Psoas muscle (tissue), 8 donors: ENCODE data around the gene NFATC1. TPM values are rescaled to one million over a fixed set of nuclear protein-coding genes. Genes with fewer than 3 reads are reported as not detected.

Experiments used
- ATAC-seq, 4 donors: fragments of 200-7000 bp; cut with Tn5 transposase; one replicate each; pipeline ENCODE4 v1.9.1; 2020; ENCODE audit warnings: moderate library complexity in 3 of 4, mild to moderate bottlenecking in 2 of 4
- DNase-seq, 2 donors: peaks; one replicate each; pipeline ENCODE4 v3.0.0-alpha.2; 2020
- H3K27ac ChIP-seq: fragments of 200-600 bp; one replicate; pipeline ENCODE4 v1.8.0; 2022
- H3K27me3 ChIP-seq, 3 donors: fragments of 200-600 bp in 1 of 3; one replicate each; pipeline versions ENCODE4 v1.6.1 to v1.8.0; 2013 to 2022; ENCODE audit warnings: low read length in 2 of 3, mild to moderate bottlenecking in 2 of 3, moderate library complexity in 1 of 3; ENCODE audit not compliant: insufficient read depth in 3 of 3
- H3K36me3 ChIP-seq, 2 donors: fragments of 200-600 bp in 1 of 2; one replicate each; pipeline versions ENCODE4 v1.6.1 to v1.8.0; 2013 to 2022; ENCODE audit warnings: low read depth in 1 of 2, mild to moderate bottlenecking in 1 of 2, moderate library complexity in 1 of 2; ENCODE audit not compliant: insufficient read depth in 1 of 2
- H3K4me1 ChIP-seq: fragments of 200-600 bp; one replicate; pipeline ENCODE4 v1.8.0; 2022
- H3K4me3 ChIP-seq: fragments of 200-600 bp; one replicate; pipeline ENCODE4 v1.8.0; 2022; ENCODE audit warnings: mild to moderate bottlenecking
- H3K9me3 ChIP-seq: fragments of 200-600 bp; one replicate; pipeline ENCODE4 v1.8.0; 2022
- WGBS, 3 donors: extraction: QIAGEN DNeasy Blood & Tissue Kit; methylation state at CpG; one replicate each; pipeline versions ENCODE4 v1.1.6 to v1.1.7; 2013; 5-methylcytosine and 5-hydroxymethylcytosine counted together
- intact Hi-C, 2 donors: fragments of 100-400 bp; cut with DNase I; formaldehyde crosslinking; loops; one replicate each; pipeline versions ENCODE4 v1.11.0 to v1.14.2; 2022
- polyA plus RNA-seq, 3 donors: library from polyadenylated mRNA; stranded (reverse); fragments of 200-250 nt; gene quantifications; one replicate each; pipeline ENCODE4 v1.2.3, GENCODE V29; 2013
- total RNA-seq, 4 donors: library from RNA; stranded (reverse); fragmentation: NEBNext Ultra II Directional in 2 of 4; extraction: Animal tissue kit (Norgen Biotek cat#: 25700) in 2 of 4; gene quantifications; one replicate each; pipeline versions ENCODE4 v1.2.1 to v1.2.4, GENCODE V29; 2021 to 2023
- TF ChIP-seq, protein P1 (sequence below): fragments of 200-600 bp; IDR thresholded peaks from one replicate; pipeline ENCODE4 v1.8.0; 2022; ENCODE audit warnings: antibody characterized with exemption
- donor health status: healthy with polysubstance abuse.
- donor health status: DM: no; HTN: no; CAD: no; lungs with moderate emphysema.
- donor health status: Bipolar disorder and iron deficiency.
- donor health status: healthy.
- donor health status: DM: yes; HTN: yes; CAD: no.
- donor health status: DM: no; HTN: no; CAD: no.
- donor health status: DM: no; HTN: no; CAD: no.
- donor health status: DM: yes; HTN: yes; CAD: no.

NFATC1 gene
- total and polyA plus RNA-seq, 7 donors = 3.0 to 28.7 (median 21.0) TPM

DNA sequence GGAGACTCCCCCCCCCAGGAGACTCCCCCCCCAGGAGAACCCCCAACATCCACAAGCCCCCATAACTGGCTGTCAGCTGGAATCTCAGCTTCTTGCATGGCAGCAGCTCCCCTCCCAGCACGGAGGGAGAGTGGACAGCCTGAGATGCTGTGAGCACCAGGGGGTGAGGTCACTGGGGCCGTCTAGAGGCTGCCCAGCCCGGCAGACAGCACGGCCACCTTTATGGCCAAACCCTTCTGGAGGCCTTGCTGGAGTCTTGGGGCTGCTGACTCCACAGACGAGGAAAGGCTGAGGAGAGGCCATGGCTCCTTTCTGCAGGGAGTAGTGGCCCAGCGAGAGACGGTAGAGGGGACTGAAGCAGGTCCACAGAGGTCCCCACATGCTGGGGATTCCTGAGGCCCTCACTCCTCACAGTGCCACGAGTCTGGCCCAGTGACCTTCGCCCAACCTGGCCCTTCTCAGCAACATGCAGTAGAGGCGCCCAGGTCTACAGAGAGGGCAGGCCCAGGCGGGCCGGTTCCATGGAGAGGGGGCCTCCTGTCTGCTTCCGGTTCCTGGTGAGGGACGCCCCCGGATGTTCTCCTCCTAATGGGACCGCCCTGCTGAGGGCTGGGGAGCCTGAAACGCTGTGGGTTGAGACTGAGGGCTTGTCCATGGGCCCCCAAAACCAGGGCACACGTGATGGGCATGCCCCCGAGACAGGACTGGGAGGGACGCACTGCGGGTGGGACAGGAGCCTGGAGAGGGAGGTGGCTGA lies 161.3 kb downstream of the NFATC1 start:
- DNase-seq (no peak), ATAC-seq (no peak)
- no peaks in the 10 kb centered on the region for H3K9me3 ChIP-seq
- H3K27ac ChIP-seq = no peak overlapping the region
- TF ChIP-seq, protein P1, sequence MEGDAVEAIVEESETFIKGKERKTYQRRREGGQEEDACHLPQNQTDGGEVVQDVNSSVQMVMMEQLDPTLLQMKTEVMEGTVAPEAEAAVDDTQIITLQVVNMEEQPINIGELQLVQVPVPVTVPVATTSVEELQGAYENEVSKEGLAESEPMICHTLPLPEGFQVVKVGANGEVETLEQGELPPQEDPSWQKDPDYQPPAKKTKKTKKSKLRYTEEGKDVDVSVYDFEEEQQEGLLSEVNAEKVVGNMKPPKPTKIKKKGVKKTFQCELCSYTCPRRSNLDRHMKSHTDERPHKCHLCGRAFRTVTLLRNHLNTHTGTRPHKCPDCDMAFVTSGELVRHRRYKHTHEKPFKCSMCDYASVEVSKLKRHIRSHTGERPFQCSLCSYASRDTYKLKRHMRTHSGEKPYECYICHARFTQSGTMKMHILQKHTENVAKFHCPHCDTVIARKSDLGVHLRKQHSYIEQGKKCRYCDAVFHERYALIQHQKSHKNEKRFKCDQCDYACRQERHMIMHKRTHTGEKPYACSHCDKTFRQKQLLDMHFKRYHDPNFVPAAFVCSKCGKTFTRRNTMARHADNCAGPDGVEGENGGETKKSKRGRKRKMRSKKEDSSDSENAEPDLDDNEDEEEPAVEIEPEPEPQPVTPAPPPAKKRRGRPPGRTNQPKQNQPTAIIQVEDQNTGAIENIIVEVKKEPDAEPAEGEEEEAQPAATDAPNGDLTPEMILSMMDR = no peak
- no peaks in the 10 kb centered on the region for H3K36me3 ChIP-seq
- 79 to 82% (median 79%) methylated on average over 20 to 21 of the region's 21 CpGs for WGBS, 3 donors
- H3K27me3 ChIP-seq = peaks cover 0 to 5% (median 0%) of the 10 kb centered on the region in 3 donors
- H3K4me1 ChIP-seq = no peaks in the 10 kb centered on the region
- H3K4me3 ChIP-seq = no peak overlapping the region
- intact Hi-C loops = no loop called here

DNA sequence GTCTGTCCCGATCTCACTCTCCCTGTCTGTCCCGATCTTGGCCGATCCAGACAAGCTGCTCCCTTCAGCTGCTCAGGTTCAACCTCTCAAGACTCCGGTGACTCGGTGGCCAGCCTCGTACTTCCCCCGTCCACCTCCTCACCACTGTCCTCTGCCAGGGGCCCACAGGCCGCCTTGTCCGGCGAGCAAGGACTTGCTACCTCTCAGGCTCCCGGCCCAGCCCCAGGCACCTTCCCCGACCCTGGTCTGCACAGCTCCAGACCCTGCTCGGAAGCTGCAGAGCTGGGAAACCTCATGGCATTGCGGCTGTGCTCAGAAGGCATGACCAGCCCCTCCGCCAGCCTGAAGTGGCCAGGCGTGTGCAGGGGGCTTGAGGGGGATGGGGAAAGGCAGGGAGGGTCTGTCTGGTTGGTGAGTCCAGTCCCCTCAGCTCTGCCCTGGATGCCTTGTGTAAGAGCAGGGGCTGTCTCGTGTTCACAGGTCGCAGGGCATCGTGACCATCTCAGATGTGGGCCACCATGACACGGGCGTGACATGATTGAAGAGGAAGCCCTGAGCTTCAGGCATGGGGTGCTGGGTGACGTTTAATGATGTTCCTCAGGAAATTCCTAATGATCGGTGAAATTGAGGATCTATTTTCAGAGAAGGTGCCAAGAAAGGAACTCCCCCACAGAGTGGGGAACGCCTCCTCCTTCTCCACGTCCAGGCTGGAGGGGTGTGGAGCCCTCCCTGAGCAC lies 162.6 kb downstream of the NFATC1 start:
- 83 to 90% (median 88%) methylated on average over 25 of the region's 25 CpGs for WGBS, 3 donors
- Histone ChIP-seq H3K4me3 (no peak overlapping the region), H3K36me3 (no peaks in the 10 kb centered on the region), H3K27me3 (peaks cover 0 to 5% (median 0%) of the 10 kb centered on the region in 3 donors), H3K27ac (no peak overlapping the region), H3K4me1 (no peaks in the 10 kb centered on the region), H3K9me3 (no peaks in the 10 kb centered on the region)
- TF ChIP-seq, protein P1 = no peak
- DNase-seq (no peak), ATAC-seq (no peak)
- intact Hi-C loops = no loop called here

DNA sequence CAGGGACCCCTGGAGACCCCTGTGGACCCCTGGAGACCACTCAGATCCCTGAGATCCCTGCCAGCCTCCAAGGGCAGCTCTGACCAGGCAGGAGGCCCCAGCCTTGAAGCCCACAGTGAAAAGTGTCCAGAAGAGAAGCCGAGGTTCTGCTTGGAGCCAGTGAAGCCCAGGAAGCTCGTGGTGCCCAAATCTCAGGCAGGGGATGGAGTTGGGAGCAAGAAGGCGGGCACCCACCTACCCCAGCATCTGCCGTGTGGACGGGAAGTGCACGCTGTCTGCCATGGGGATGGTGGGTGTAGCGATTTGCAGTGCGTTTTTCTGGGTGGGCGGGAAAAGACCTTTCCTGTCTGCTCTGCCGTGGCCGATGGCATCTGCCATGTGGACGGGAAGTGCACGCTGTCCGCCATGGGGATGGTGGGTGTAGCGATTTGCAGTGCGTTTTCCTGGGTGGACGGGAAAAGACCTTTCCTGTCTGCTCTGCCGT lies 163.2 kb downstream of the NFATC1 start:
- peaks cover 0 to 5% (median 0%) of the 10 kb centered on the region in 3 donors for H3K27me3 ChIP-seq
- no peak for ATAC-seq
- intact Hi-C loops = no loop called here
- 93 to 96% (median 95%) methylated on average over 18 of the region's 18 CpGs for WGBS, 3 donors
- H3K27ac ChIP-seq = no peak overlapping the region
- H3K4me1 ChIP-seq = no peaks in the 10 kb centered on the region
- H3K9me3 ChIP-seq = no peaks in the 10 kb centered on the region
- DNase-seq = no peak
- no peaks in the 10 kb centered on the region for H3K36me3 ChIP-seq
- H3K4me3 ChIP-seq = no peak overlapping the region
- TF ChIP-seq, protein P1 = no peak

DNA sequence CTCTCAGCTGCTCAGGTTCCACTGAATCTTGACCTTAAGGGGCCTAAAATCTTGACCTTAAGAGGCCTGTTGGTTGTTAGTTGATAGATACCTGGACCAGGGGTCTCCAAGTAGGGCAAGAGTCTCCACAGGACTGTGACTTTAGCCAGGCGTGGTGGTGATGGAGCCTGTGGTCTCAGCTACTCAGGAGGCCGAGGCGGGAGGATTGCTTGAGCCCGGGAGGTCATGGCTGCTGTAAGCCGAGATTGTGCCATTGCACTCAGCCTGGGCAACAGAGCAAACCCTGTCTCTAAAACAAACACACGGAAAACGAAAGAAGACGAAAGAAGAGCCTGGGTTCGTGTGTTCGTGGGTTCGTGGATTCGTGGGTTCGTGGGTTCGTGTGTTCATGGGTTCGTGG lies 163.7 kb downstream of the NFATC1 start:
- WGBS, 3 donors = 91 to 97% (median 93%) methylated on average over 15 of the region's 15 CpGs
- Histone ChIP-seq H3K4me1 (no peaks in the 10 kb centered on the region), H3K9me3 (no peaks in the 10 kb centered on the region), H3K36me3 (no peaks in the 10 kb centered on the region), H3K27ac (no peak overlapping the region), H3K4me3 (no peak overlapping the region), H3K27me3 (peaks cover 0 to 5% (median 0%) of the 10 kb centered on the region in 3 donors)
- no peak for ATAC-seq
- TF ChIP-seq, protein P1 = no peak
- intact Hi-C loops = no loop called here
- DNase-seq = no peak
